WERI-Rb-1 (cell line): ENCODE results near the gene OMG.

Source experiments
- DNase-seq: peaks from one replicate; pipeline ENCODE4 v3.0.0-alpha.2; 2020
- H3K27ac ChIP-seq: fragments of 250-450 bp; sonication (Bioruptor Pico); 2 replicates; pipeline ENCODE4 v1.5.1; 2020; ENCODE audit warnings: mild to moderate bottlenecking, moderate library complexity
- H3K27me3 ChIP-seq: fragments of 250-450 bp; sonication (Bioruptor Pico); 2 replicates; pipeline ENCODE4 v1.5.1; 2021; ENCODE audit warnings: mild to moderate bottlenecking, low read depth, moderate library complexity; ENCODE audit not compliant: insufficient read depth, severe bottlenecking
- H3K36me3 ChIP-seq: fragments of 250-450 bp; sonication (Bioruptor Pico); 2 replicates; pipeline ENCODE4 v1.5.1; 2020; ENCODE audit warnings: mild to moderate bottlenecking, moderate library complexity
- H3K4me3 ChIP-seq: 2 replicates; pipeline ENCODE4 v1.5.1; 2011; ENCODE audit warnings: low read depth, mild to moderate bottlenecking, control low read depth, low read length
- H3K9me3 ChIP-seq: fragments of 250-450 bp; sonication (Bioruptor Pico); 2 replicates; pipeline ENCODE4 v1.5.1; 2021; ENCODE audit warnings: mild to moderate bottlenecking, moderate library complexity; ENCODE audit not compliant: severe bottlenecking
- CTCF ChIP-seq: IDR thresholded peaks from 2 replicates; pipeline ENCODE4 v1.5.1; 2011; ENCODE audit warnings: low read depth, mild to moderate bottlenecking, control low read depth, inconsistent platforms, low read length

Gene OMG

GRCh38 chr17:31256936-31257335 is 40.1 kb downstream of the OMG start:
- DNase-seq, result no peak
- TF ChIP-seq CTCF, result no peak
- H3K4me3 ChIP-seq, result no peak overlapping the region
- H3K9me3 ChIP-seq, result no peaks in the 10 kb centered on the region
- no peak overlapping the region for H3K27ac ChIP-seq
- peaks cover 14% of the 10 kb centered on the region for H3K36me3 ChIP-seq
- no peaks in the 10 kb centered on the region for H3K27me3 ChIP-seq

- no peak for DNase-seq
- no peaks in the 10 kb centered on the region for H3K27me3 ChIP-seq
- H3K9me3 ChIP-seq, result no peaks in the 10 kb centered on the region
- H3K27ac ChIP-seq, result no peak overlapping the region
- H3K4me3 ChIP-seq, result no peak overlapping the region
- no peak for TF ChIP-seq CTCF
- peaks cover 13% of the 10 kb centered on the region for H3K36me3 ChIP-seq
These were observed 42.4 kb downstream of the OMG start for GRCh38 chr17:31254654-31255053.

DNA sequence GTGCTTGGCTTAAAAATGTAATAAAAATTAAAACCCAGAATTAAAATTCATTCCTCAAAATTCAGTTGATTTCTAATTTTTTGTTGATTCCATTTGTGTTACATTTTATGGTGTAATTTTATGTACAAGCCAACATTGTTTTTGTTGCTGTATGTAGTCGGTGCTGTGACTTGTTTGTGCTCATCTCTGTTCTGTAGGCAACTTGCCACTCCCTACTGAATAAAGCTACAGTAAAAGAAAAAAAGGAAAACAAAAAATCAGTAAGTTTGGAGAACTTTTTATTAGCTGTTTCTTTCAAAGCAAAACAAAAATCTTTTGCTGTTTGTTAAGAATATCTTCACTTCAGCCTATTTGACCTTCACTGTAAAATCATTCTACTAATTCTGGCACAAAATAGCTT is 44.3 kb downstream of the OMG start:
- TF ChIP-seq CTCF, result no peak
- Histone ChIP-seq H3K27ac (no peak overlapping the region), H3K27me3 (no peaks in the 10 kb centered on the region), H3K4me3 (no peak overlapping the region), H3K36me3 (peaks cover 21% of the 10 kb centered on the region), H3K9me3 (no peaks in the 10 kb centered on the region)
- no peak for DNase-seq

- H3K27ac ChIP-seq, result no peak overlapping the region
- H3K27me3 ChIP-seq, result no peaks in the 10 kb centered on the region
- TF ChIP-seq CTCF, result no peak
- no peak for DNase-seq
- no peak overlapping the region for H3K4me3 ChIP-seq
- peaks cover 21% of the 10 kb centered on the region for H3K36me3 ChIP-seq
- H3K9me3 ChIP-seq, result no peaks in the 10 kb centered on the region
These were observed 45.1 kb downstream of the OMG start for GRCh38 chr17:31251970-31252328.

- Histone ChIP-seq H3K4me3 (no peak overlapping the region), H3K9me3 (no peaks in the 10 kb centered on the region), H3K27me3 (no peaks in the 10 kb centered on the region), H3K27ac (no peak overlapping the region), H3K36me3 (peaks cover 21% of the 10 kb centered on the region)
- DNase-seq, result no peak
- no peak for TF ChIP-seq CTCF
These were observed 45.7 kb downstream of the OMG start for GRCh38 chr17:31251105-31251969.

- Histone ChIP-seq H3K36me3 (peaks cover 27% of the 10 kb centered on the region), H3K9me3 (no peaks in the 10 kb centered on the region), H3K27ac (no peak overlapping the region), H3K4me3 (no peak overlapping the region), H3K27me3 (no peaks in the 10 kb centered on the region)
- TF ChIP-seq CTCF, result no peak
- DNase-seq, result no peak
These were observed 46.8 kb downstream of the OMG start for GRCh38 chr17:31250229-31250628.
